GM18519 (cell line): ENCODE measurements around the gene FBXL19.
"Not testable (repeated sequence)": the region's sequence is repeated elsewhere in the genome, so short reads cannot be mapped to it uniquely, and the experiment has no call there.

ENCODE experiments used
- ATAC-seq: cut with Tn5 transposase; IDR thresholded peaks from one replicate; pipeline ENCODE4 v1.9.1; 2021; ENCODE audit warnings: mild to moderate bottlenecking, moderate library complexity; ENCODE audit not compliant: unreplicated experiment, low FRiP score

FBXL19 gene

DNA sequence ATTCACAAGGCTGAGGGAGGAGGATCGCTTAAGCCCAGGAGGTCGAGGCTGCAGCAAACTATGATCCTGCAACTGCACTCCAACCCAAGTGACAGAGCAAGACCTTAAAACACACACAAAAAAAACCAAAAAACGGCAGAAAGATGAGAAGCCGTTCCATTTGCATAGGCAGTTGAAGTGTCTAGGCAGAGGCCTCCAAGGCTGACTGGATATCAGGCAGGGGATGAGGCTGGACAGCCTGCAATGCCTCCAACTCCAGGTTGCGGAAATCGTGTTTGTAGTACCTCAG is 2.0 kb upstream of the FBXL19 start:
- no peak for ATAC-seq

DNA sequence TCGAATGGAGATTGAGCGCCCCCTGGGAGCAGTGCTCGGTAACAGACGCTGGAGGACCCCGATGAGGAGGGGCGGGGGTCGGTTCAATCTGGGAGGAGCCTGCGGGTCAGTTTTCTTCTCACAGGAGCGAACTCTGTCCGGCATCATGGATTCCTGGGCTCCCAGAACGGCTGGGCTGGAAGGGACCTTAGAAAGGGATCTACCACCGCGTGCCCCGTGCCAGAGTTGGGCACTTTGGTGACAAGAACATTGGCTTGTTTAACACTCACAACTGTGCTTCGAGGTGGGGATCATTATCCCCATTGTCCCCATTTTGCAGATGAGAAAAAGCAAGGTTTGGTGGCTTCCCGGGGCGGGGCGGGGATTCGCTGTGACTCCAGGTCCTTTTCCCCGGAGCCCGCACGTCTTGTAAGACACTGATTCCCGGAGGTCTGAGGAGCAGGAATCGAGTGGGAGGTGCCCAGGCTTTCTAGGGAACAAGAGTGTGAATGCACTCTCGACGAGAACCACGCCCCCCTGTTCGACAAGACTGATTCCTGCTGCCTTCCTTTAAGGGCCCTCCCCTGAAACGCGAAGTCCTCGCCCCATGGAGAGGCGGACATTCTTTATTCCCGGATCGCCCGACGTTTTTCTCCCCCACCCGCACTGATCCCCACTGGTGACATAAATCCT is 1.5 kb upstream of the FBXL19 start:
- ATAC-seq: no peak

DNA sequence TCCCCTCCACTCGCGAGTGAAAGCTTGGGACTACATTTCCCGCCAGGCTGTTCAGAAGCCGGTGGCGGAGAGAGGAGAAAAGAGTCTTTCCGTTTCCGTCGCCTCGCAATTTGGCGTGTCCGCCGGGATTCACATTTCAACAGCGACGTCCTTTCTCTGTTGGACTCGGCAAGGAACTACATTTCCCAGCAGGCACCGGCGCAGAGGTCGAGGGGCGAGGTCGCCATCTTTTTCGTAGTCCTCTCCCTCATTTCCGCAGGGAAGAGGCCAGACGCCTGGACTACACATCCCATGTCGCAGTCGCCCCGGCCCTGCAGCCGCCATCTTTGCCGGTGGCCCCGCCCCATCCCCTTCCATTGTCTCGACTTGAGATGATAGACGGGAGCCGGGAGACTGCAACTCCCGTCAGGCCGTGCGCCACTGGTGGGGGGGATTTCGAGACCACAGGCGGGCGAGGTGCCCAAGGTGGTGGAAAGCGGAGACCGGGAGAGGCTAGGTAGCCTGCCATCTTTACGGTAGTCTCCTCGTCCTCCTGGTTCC is 882 bp upstream of the FBXL19 start:
- ATAC-seq: peak; percentile 50

DNA sequence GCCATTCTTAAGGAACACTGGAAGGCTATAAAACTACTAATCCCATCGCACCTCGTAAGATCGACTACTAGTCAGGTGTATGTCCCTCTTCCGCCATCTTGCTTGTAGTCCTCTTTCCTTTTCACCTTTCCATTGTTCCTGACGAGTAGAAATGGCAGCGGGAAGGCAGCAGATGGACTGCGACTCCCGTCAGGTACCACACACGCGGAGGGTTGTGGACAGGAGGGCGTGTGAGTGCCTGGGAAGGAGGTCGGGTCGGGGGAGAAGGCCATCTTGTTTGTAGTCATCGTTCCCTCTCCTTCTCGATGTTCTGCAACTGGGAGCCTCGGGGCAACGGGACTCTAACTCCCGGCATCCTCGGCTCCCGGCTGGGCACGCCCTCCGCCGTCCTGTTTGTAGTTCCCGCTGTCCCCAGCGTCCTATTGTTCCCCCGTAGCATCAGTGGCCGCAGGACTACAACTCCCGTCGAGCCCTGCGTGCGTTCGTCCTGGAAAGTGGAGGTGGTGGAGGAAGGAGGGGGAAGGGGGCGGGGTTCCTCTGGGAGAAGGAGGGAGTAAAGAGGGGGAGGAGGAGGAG is 324 bp upstream of the FBXL19 start:
- peak; percentile 49 for ATAC-seq

DNA sequence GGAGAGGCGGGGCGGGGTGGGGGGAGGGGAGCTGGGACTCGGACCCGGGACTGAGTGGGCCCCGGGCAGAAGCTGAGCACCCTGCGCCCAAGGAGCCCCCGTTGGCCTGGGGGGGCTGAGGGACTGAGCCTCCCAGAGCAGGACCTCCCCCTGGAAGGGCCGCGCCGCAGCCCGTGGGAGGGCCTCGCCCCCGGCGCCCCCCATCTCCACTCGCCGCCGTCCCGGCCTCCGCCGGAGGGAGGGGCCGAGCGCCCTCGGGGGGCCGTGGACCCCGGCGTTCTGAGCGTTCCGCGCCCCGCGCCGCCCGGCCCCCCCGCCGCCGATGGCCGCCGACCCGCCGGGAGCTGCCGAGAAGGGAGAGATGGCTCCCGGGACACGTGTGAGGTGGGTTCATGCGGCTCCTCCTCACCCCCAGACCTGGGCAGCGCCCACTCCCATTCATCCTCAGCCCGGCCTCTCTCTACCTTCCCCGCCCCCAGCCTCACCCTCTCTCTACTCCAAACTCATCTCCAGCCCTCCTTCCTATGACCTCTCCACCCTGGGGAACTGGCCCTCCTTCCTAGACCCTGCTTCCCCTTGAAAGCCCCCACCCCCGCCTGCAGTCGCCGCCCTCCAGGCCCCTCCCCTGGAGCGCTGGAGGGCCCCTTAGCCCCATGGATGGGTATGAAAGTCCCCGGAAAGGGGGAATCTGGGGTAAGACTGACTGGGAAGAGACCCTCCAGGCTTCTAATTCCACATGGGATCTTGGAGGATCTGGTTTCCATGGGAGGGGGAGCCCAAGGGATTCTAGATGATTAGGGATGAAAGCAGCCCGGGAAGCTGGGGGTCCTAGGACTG is 922 bp downstream of the FBXL19 start:
- no peak for ATAC-seq

DNA sequence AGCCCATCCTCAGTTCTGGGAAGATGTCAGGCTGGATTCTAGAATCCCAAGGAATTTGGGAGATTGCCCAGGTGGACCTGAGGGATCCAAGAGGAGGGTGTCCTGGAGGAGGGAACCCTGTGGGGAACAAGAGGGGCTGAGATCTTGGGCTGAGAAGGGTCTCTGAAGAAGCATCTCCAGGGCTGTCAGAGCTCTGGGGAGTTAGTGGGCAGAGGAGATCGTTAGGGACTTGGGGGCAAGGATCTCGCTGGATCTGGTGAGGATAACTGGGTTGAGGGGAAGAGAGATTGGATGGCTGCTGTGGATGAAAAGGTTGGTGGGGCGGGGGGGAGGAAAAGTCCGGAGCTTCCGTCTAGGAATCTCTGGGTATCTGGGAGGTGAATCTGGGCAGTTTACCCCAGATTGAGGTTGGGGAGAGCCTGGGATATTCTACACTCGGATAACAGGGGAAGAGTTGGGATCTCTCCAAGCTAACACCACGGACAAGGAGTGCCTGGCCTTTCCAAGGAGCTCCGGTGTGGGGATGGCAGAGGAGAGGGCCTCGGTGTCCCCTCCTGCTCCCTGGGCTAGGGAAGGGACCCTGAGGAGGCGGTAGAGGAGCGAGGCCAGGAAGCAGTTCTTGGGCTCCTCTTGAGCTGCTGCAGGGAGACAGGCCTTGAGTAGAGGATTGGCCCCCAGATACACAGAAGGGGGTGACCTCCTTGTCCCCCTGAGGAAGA is 1.7 kb downstream of the FBXL19 start:
- no peak for ATAC-seq

DNA sequence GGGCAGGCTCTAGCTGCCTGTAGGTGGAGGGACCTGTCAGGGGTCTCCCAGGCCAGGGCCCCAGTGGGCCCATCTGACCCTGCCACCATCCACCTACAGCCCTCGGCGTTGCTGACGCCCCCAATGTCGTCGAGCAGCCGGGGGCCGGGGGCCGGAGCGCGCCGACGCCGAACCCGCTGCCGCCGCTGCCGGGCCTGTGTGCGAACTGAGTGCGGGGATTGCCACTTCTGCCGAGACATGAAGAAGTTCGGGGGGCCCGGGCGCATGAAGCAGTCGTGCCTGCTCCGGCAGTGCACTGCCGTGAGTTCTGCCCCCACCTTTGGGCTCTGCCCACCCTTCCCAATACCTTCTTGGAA is 2.2 kb downstream of the FBXL19 start:
- no peak for ATAC-seq

DNA sequence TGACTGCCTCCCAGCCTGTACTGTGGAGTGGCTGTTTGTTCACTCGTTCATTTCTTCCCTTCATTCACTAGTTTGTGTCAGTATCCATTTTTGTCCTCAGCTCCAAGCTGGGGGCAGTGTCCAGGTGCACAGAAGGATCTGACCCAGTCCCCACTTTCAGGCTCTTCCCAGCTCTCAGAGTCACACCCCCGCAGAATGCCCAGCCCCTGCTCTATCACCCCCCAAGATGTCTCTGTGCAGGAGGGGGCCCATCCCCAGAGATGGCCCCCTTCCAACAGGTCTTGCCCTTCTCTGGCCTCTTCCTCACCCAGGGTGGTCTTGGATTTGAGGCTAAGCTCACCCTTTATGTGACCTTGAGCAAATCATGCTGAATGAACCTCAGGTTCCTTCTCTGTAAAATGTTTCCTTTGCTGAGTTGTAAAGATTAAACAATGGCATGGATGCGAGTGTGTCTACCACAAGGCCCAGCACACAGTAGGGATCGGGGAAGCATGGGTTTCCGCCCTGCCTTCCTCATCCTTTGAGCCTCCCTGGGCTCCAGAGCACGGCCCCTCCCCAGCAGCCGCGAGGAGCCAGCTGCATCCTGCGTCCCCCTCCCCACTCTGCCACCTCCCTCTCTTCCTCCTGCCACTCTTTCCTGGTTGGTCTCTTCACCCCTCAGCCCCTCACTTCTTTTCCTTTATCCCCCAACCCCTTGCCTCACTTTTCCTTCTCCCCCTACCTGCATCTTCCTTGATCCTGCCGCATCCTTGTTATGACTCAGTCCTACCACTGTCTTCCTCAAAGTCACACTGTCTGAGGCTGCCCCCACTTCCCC is 2.8 kb downstream of the FBXL19 start:
- ATAC-seq: no peak

DNA sequence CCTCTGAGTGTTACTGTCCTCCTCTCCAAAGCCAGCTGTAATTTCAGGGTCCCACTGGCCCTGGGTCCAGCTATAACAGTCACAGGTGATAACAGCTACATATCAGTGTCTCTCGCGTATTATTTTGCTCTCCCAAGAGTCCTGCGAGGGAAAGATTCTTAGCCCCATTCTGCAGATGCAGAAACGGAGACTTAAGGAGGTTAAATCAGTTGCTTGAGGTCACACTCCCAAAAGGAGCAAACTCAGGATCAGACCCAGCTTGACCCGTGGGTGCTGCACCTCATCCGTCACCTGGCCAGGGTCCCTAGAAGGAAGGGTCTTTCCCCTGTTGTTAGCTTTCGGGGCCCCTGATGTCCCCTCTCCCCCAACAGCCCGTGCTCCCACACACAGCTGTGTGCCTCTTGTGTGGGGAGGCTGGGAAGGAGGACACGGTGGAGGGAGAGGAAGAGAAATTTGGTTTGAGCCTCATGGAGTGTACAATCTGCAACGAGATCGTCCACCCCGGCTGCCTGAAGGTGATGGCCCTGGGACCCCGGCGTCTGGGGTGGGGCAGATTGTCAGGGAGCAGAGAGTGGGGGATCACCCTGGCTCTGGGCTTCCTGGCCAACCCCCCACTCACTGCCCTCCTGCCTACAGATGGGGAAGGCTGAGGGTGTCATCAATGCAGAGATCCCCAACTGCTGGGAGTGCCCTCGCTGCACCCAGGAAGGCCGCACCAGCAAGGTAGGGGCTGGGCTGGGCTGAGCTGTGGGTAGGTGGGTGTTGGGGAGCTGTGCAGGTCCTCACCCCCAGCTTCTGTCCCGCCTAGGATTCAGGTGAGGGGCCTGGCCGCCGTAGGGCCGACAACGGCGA is 3.8 kb downstream of the FBXL19 start:
- ATAC-seq: no peak

DNA sequence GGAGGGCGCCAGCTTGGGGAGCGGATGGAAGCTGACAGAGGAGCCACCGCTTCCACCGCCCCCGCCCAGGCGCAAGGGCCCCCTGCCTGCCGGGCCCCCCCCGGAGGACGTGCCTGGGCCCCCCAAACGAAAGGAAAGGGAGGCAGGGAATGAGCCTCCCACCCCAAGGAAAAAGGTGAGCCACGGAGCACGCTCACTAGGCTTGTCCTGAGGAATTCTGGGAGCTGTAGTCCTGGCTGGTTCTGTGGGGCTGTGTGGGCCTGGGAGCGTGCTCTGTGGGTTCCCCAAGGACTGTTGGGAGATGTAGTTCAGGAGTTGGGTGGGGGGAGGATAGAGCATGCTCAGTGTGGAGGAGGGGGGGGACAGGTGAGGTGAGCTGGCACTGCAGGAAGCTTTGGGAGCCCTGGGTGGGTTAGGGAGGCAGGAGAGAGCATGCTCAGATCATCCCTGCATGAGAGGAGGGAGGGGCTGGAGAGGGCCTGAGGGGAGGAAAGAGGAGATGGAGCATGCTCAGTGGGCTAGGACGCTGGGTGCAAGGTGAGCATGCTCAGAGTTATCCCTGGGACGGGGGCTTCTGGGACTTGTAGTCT is 4.5 kb downstream of the FBXL19 start:
- ATAC-seq: no peak

DNA sequence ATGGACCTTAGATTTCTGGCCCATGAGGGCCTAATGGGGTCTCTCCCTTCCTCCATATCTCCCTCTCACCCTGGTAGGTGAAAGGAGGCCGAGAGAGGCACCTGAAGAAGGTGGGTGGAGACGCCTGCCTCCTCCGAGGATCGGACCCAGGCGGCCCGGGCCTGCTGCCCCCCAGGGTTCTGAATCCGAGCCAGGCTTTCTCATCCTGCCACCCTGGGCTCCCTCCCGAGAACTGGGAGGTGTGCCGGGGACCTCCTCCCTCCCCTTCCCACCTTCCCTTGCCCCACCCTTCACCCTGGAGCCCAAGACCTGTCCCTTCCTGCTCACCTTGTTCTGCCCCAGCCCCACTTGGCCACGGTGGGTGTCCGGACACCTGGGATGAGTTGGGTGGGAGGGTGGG is 5.0 kb downstream of the FBXL19 start:
- ATAC-seq: no peak

DNA sequence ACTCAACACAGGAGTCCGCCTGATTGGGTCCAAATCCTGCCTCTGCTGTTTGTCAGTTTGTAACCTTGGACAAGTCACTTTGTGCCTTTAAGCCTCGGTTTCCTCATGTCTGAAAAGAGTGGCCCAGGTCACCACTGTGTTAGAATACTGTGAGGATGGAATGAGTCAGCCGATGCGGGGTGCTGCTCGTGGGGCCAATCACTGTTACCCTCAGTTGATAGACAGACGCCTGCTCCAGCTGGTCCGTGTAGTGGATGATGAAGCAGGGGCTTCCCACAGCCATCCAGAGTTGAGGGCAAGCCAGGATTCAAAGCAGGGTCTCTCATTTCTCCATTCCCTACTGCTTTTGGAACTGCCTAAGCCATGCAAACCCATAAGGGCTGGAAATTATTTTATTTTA is 5.8 kb downstream of the FBXL19 start:
- no peak for ATAC-seq

DNA sequence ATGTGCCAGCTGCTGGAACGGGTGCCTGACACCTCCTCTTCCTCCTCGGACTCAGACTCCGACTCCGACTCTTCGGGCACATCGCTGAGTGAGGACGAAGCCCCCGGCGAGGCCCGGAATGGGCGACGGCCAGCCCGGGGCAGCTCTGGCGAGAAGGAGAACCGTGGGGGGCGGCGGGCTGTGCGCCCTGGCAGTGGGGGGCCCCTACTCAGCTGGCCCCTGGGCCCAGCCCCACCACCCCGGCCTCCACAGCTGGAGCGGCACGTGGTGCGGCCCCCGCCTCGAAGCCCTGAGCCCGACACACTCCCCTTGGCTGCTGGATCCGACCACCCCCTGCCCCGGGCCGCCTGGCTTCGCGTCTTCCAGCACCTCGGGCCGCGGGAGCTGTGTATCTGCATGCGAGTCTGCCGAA is 6.8 kb downstream of the FBXL19 start:
- ATAC-seq: no peak

DNA sequence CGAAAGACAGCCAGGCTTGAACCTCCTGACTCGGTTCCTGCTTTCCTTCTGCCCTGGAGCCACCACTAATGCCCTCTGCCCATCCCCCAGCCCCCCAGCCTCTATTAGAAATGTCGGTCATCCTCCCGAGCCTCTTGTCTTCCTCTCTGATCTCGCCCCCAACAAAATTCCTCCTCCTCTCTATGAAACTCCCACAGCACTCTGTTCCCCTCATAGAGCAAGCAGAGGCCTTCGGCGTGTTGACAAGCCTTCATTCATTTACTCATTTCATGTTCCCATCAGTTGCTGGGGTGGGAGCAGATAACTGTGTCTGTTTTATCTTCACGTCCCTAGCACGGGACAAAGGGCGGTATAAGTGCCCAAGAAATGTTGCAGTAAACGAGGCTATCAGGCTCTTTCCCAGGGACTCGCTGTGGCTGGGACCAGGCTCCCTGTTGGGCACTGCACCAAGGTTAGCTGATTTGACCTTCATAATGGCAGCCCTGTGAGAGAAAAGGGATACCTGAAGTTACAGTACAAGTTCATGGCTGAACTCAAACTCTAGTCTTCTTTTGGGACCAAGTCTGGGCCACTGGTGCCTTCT is 7.8 kb downstream of the FBXL19 start:
- ATAC-seq: no peak

DNA sequence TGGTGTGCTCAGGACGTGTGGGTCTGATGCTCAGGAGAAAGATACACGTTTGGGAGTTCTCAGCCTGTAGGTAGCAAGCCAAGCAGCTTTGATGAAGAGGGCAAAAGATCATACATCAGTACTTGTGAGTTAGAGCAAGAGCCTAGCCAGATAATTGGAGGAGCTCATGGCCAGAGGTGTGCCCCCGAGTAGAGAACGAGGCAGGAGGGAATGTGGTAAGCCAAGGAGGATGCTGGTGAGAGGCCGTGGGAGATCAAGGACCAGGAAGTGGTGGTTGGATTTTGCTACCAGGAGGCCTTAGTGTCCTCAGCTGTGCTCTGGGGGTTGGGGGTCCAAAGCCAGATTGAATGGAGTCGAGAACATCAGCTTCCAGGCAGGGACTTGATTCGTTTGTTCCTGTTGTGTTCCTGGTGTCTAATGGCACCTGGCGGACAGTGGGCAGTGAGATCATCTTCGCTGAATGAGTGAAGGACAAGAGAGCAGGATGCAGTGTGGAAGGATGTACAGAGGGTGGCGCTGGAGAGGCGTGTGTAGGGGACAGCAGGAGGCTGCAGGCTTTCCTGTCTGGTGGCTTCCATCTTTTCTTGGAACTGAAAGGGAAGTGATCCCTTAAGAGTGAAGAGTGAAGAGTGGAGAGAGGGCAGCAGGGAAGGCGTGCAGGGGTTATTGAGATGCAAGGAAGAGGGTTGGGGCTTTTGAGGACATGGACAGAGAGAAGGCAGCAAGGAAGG is 11.6 kb downstream of the FBXL19 start:
- ATAC-seq: no peak

DNA sequence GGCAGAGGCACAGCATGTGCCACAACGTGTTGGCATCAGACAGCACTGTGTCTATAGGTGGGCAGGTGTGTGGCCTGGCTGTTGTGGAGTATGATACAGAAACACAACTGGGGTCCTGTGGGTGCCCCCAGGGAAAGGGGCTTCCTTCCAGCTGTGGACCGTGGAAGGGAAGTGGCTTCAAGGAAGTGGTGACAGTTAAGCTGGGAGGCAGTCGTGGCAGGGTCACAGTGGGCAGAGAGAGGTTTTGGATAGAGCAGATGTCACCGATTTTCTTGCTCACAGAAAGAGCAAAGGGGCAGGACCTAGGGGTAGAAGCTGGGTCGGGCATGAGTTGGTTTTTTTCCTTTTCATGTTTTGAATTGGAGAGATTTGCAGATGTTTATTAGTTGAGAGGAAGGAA is 14.3 kb downstream of the FBXL19 start:
- no peak for ATAC-seq

DNA sequence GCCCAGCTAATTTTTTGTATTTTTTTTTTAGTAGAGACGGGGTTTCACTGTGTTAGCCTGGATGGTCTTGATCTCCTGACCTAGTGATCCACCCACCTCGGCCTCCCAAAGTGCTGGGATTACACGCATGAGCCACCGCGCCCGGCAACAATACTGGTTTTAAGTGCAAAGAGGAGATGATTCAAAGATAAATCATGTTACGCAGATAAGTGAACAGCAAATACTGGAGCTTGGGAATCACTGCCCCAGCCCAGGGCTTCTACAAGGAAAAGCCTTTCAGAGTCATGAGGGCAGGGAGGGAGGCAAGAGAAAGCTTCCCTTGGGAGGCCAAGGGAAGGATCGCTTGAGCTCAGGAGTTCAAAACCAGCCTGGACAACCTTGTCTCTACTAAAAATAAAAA is 16.2 kb downstream of the FBXL19 start:
- ATAC-seq: not testable (repeated sequence)
